DOHH2 (cell line): ENCODE data around the gene BTBD3.

Source experiments
- H3F3A ChIP-seq: fragments of 200-600 bp; sonication (generic), shearing (Covaris generic); 2 replicates; pipeline ENCODE4 v1.6.0; 2016; ENCODE audit warnings: antibody characterized with exemption, mild to moderate bottlenecking; ENCODE audit not compliant: control insufficient read depth, insufficient read depth
- H3K27ac ChIP-seq: fragments of 200-600 bp; sonication (generic); 2 replicates; pipeline ENCODE4 v1.5.1; 2014; ENCODE audit warnings: low read depth, mild to moderate bottlenecking, low read length, moderate library complexity
- H3K27me3 ChIP-seq: fragments of 200-600 bp; sonication (generic); 2 replicates; pipeline ENCODE4 v1.6.1; 2014; ENCODE audit warnings: mild to moderate bottlenecking, low read length, mixed read lengths; ENCODE audit not compliant: control insufficient read depth
- H3K36me3 ChIP-seq: fragments of 200-600 bp; sonication (generic); 2 replicates; pipeline ENCODE4 v1.6.1; 2014; ENCODE audit warnings: mild to moderate bottlenecking, low read length, moderate library complexity, mixed read lengths; ENCODE audit not compliant: control insufficient read depth
- H3K4me1 ChIP-seq: fragments of 200-600 bp; sonication (generic); 2 replicates; pipeline ENCODE4 v1.6.1; 2014; ENCODE audit warnings: mild to moderate bottlenecking, low read length, mixed read lengths; ENCODE audit not compliant: control insufficient read depth
- H3K4me2 ChIP-seq: fragments of 200-600 bp; sonication (generic); 2 replicates; pipeline ENCODE4 v1.6.0; 2014; ENCODE audit warnings: mild to moderate bottlenecking, low read length, moderate library complexity
- H3K4me3 ChIP-seq: fragments of 200-600 bp; sonication (generic); 2 replicates; pipeline ENCODE4 v1.5.1; 2014; ENCODE audit warnings: mild to moderate bottlenecking, low read length, mixed read lengths
- H3K79me2 ChIP-seq: fragments of 200-600 bp; sonication (generic); 2 replicates; pipeline ENCODE4 v1.6.1; 2014; ENCODE audit warnings: mild to moderate bottlenecking, low read length, mixed read lengths; ENCODE audit not compliant: control insufficient read depth
- H3K9me2 ChIP-seq: fragments of 200-600 bp; sonication (generic); replicated peaks from 2 replicates; pipeline ENCODE4 v1.6.1; 2014; ENCODE audit warnings: mild to moderate bottlenecking, low read length, mixed read lengths; ENCODE audit not compliant: control insufficient read depth
- H3K9me3 ChIP-seq: fragments of 200-600 bp; sonication (generic); 2 replicates; pipeline ENCODE4 v1.6.1; 2014; ENCODE audit warnings: antibody characterized with exemption, low read length, mixed read lengths; ENCODE audit not compliant: control insufficient read depth, insufficient read depth
- H4K20me1 ChIP-seq: fragments of 200-600 bp; sonication (generic); 2 replicates; pipeline ENCODE4 v1.6.0; 2014; ENCODE audit warnings: low read depth, mild to moderate bottlenecking, antibody characterized with exemption, low read length, moderate library complexity; ENCODE audit not compliant: control insufficient read depth, insufficient read depth
- CTCF ChIP-seq: fragments of 200-600 bp; sonication (generic); IDR thresholded peaks from one replicate; pipeline ENCODE4 v1.5.1; 2014; ENCODE audit warnings: antibody characterized with exemption, mild to moderate bottlenecking, low read depth, low read length; ENCODE audit not compliant: poor library complexity, severe bottlenecking
- EZH2phosphoT487 ChIP-seq: fragments of 200-600 bp; sonication (generic); IDR thresholded peaks from 2 replicates; pipeline ENCODE4 v1.6.1; 2017; ENCODE audit warnings: borderline replicate concordance, mild to moderate bottlenecking, antibody characterized with exemption, low read length, moderate library complexity, mixed read lengths

The BTBD3 gene

GRCh38 chr20:11936157-11936556 lies 18.5 kb downstream of the BTBD3 start:
- Histone ChIP-seq H3K9me2 (no peaks in the 10 kb centered on the region), H3K27me3 (no peaks in the 10 kb centered on the region), H4K20me1 (no peaks in the 10 kb centered on the region), H3F3A (no peaks in the 10 kb centered on the region), H3K4me2 (no peak overlapping the region), H3K4me1 (no peaks in the 10 kb centered on the region), H3K27ac (no peak overlapping the region), H3K4me3 (no peak overlapping the region), H3K36me3 (no peaks in the 10 kb centered on the region), H3K9me3 (0 out of 2 replicates have a peak, but pooled peaks cover under 1% of the 10 kb centered on the region), H3K79me2 (no peaks in the 10 kb centered on the region)
- TF ChIP-seq CTCF, result no peak
- no peak for TF ChIP-seq EZH2phosphoT487

- TF ChIP-seq CTCF (no peak), EZH2phosphoT487 (no peak)
- no peaks in the 10 kb centered on the region for H3K9me2 ChIP-seq
- H4K20me1 ChIP-seq, result no peaks in the 10 kb centered on the region
Observed at GRCh38 chr20:11937230-11937629, 19.5 kb downstream of the BTBD3 start.

GRCh38 chr20:11941593-11942246 lies 24.0 kb downstream of the BTBD3 start:
- H3K9me3 ChIP-seq, result no peaks in the 10 kb centered on the region
- H3K27me3 ChIP-seq, result no peaks in the 10 kb centered on the region
- no peaks in the 10 kb centered on the region for H3K36me3 ChIP-seq
- no peaks in the 10 kb centered on the region for H3K4me1 ChIP-seq
- H3F3A ChIP-seq, result no peaks in the 10 kb centered on the region
- no peak overlapping the region for H3K4me2 ChIP-seq
- no peak overlapping the region for H3K27ac ChIP-seq
- TF ChIP-seq EZH2phosphoT487 (no peak), CTCF (no peak)
- H4K20me1 ChIP-seq, result no peaks in the 10 kb centered on the region
- no peaks in the 10 kb centered on the region for H3K79me2 ChIP-seq
- H3K9me2 ChIP-seq, result no peaks in the 10 kb centered on the region
- no peak overlapping the region for H3K4me3 ChIP-seq

More at GRCh38 chr20:11937230-11937629, 19.5 kb downstream of the BTBD3 start:
- H3K27me3 ChIP-seq, result no peaks in the 10 kb centered on the region
- H3K36me3 ChIP-seq, result no peaks in the 10 kb centered on the region
- no peak overlapping the region for H3K4me2 ChIP-seq
- no peak overlapping the region for H3K27ac ChIP-seq
- H3F3A ChIP-seq, result no peaks in the 10 kb centered on the region
- no peaks in the 10 kb centered on the region for H3K79me2 ChIP-seq
- no peaks in the 10 kb centered on the region for H3K4me1 ChIP-seq
- no peak overlapping the region for H3K4me3 ChIP-seq
- no peaks in the 10 kb centered on the region for H3K9me3 ChIP-seq
